H1 (cell line): ENCODE results near the gene GNAI1. TPM values are rescaled to one million over a fixed set of nuclear protein-coding genes. Genes with fewer than 3 reads are reported as not detected.

Source experiments
- CTCF ChIA-PET: fragments of 300-600 bp; sonication (Branson Sonifier 250); formaldehyde crosslinking; loops from one replicate; lab custom pipeline; 2021; ENCODE audit not compliant: partially characterized antibody; lab: Charles Lee
- POLR2A ChIA-PET: fragments of 300-600 bp; sonication (Branson Sonifier 250); formaldehyde crosslinking; loops from one replicate; lab custom pipeline; 2021; ENCODE audit warnings: inconsistent platforms; ENCODE audit not compliant: partially characterized antibody; lab: Charles Lee
- DNase-seq, 2 experiments: peaks; one replicate each; pipeline versions ENCODE4 v3.0.0 to v3.0.0-alpha.2; 2010 to 2022; ENCODE audit warnings: low spot score in 2 of 2, low read depth in 1 of 2, mixed read lengths in 1 of 2
- FAIRE-seq: peaks from 2 replicates; lab custom pipeline; 2011; peaks lifted over from hg19 to GRCh38; lab: Jason Lieb, UNC
- H2AFZ ChIP-seq: 2 replicates; pipeline ENCODE4 v1.8.1; 2012; ENCODE audit warnings: low read length, inconsistent platforms
- H2AK5ac ChIP-seq: 2 replicates; pipeline ENCODE4 v1.6.1; 2013; ENCODE audit warnings: low read depth, low read length
- H2BK120ac ChIP-seq: replicated peaks from 2 replicates; pipeline ENCODE3; 2013; ENCODE audit warnings: low read depth, low read length, inconsistent platforms
- H2BK12ac ChIP-seq: 2 replicates; pipeline ENCODE4 v1.6.1; 2013; ENCODE audit warnings: low read depth, low read length
- H2BK15ac ChIP-seq: 2 replicates; pipeline ENCODE4 v1.6.1; 2013; ENCODE audit warnings: low read length
- H2BK20ac ChIP-seq: 2 replicates; pipeline ENCODE4 v1.6.1; 2013; ENCODE audit warnings: low read length
- H2BK5ac ChIP-seq: 2 replicates; pipeline ENCODE4 v1.6.1; 2013; ENCODE audit warnings: low read depth, low read length
- H3K14ac ChIP-seq: 2 replicates; pipeline ENCODE4 v1.6.1; 2013; ENCODE audit warnings: inconsistent platforms; ENCODE audit not compliant: insufficient read length
- H3K18ac ChIP-seq: 2 replicates; pipeline ENCODE4 v1.6.1; 2013; ENCODE audit warnings: low read length; ENCODE audit errors: extremely low read depth
- H3K23ac ChIP-seq: 2 replicates; pipeline ENCODE4 v1.6.1; 2013; ENCODE audit warnings: inconsistent platforms; ENCODE audit not compliant: insufficient read length
- H3K23me2 ChIP-seq: 2 replicates; pipeline ENCODE4 v1.6.1; 2013; ENCODE audit warnings: low read depth, low read length
- H3K27ac ChIP-seq: 2 replicates; pipeline ENCODE4 v1.6.1; 2011; ENCODE audit warnings: low read depth, low read length, inconsistent platforms
- H3K27me3 ChIP-seq, 4 experiments: replicated peaks in 1 of 4; 1 replicate in 1 of 4; 2 replicates in 3 of 4; pipeline versions ENCODE4 v1.6.1 to v1.8.1; 2011 to 2013; ENCODE audit warnings: low read length in 3 of 4, mild to moderate bottlenecking in 3 of 4, inconsistent platforms in 2 of 4, mixed read lengths in 2 of 4, moderate library complexity in 1 of 4; ENCODE audit not compliant: control insufficient read depth in 3 of 4, insufficient read depth in 3 of 4; ENCODE audit errors: extremely low read depth in 1 of 4
- H3K36me3 ChIP-seq, 4 experiments: 2 replicates each; pipeline versions ENCODE4 v1.6.1 to v1.8.1; 2011 to 2013; ENCODE audit warnings: mild to moderate bottlenecking in 4 of 4, low read length in 3 of 4, moderate library complexity in 2 of 4, control low read depth in 1 of 4, inconsistent platforms in 1 of 4; ENCODE audit not compliant: insufficient read depth in 4 of 4, control insufficient read depth in 2 of 4
- H3K4ac ChIP-seq: replicated peaks from 2 replicates; pipeline ENCODE3; 2013; ENCODE audit warnings: low read length, low read depth, mixed read lengths, inconsistent platforms; ENCODE audit not compliant: insufficient read length
- H3K4me1 ChIP-seq, 4 experiments: replicated peaks in 1 of 4; 1 replicate in 1 of 4; 2 replicates in 3 of 4; pipeline versions ENCODE4 v1.6.1 to v1.8.1; 2011 to 2013; ENCODE audit warnings: low read length in 3 of 4, inconsistent platforms in 2 of 4, mixed read lengths in 1 of 4; ENCODE audit not compliant: insufficient read depth in 4 of 4, control insufficient read depth in 3 of 4
- H3K4me2 ChIP-seq, 2 experiments: 2 replicates each; pipeline versions ENCODE4 v1.6.1 to v1.8.1; 2011 to 2013; ENCODE audit warnings: low read depth in 2 of 2, low read length in 2 of 2, control low read depth in 1 of 2, inconsistent platforms in 1 of 2, mild to moderate bottlenecking in 1 of 2; ENCODE audit not compliant: insufficient read depth in 1 of 2
- H3K4me3 ChIP-seq, 4 experiments: fragments of 200-600, 300-600 bp in 1 of 4; sonication (generic), shearing (Covaris generic), sonication (Bioruptor Twin) in 1 of 4; 2 replicates each; pipeline versions ENCODE4 v1.5.1 to v1.8.1; 2011 to 2016; ENCODE audit warnings: low read length in 4 of 4, low read depth in 3 of 4, control low read depth in 2 of 4, inconsistent platforms in 2 of 4, mild to moderate bottlenecking in 2 of 4, mixed read lengths in 1 of 4, moderate library complexity in 1 of 4; ENCODE audit not compliant: insufficient read depth in 2 of 4; ENCODE audit errors: extremely low read depth in 1 of 4
- H3K56ac ChIP-seq: replicated peaks from 2 replicates; pipeline ENCODE3; 2013; ENCODE audit warnings: low read depth, mild to moderate bottlenecking, mixed read lengths, low read length, inconsistent platforms; ENCODE audit not compliant: insufficient read length
- H3K79me1 ChIP-seq: 2 replicates; pipeline ENCODE4 v1.6.1; 2013; ENCODE audit warnings: low read depth, low read length, control low read depth
- H3K79me2 ChIP-seq, 2 experiments: 2 replicates each; pipeline versions ENCODE4 v1.6.1 to v1.8.1; 2012 to 2013; ENCODE audit warnings: low read length in 2 of 2, mild to moderate bottlenecking in 2 of 2, inconsistent platforms in 1 of 2; ENCODE audit not compliant: insufficient read depth in 2 of 2, control insufficient read depth in 1 of 2
- H3K9ac ChIP-seq, 4 experiments: replicated peaks in 1 of 4; 1 replicate in 1 of 4; 2 replicates in 3 of 4; pipeline versions ENCODE4 v1.6.1 to v1.8.1; 2011 to 2013; ENCODE audit warnings: low read depth in 3 of 4, low read length in 3 of 4, control low read depth in 2 of 4, mild to moderate bottlenecking in 2 of 4, moderate library complexity in 2 of 4, inconsistent platforms in 1 of 4; ENCODE audit errors: extremely low read depth in 1 of 4
- H3K9me3 ChIP-seq, 2 experiments: 2 replicates each; pipeline versions ENCODE4 v1.6.1 to v1.8.1; 2012 to 2013; ENCODE audit warnings: mild to moderate bottlenecking in 2 of 2, moderate library complexity in 2 of 2, control low read depth in 1 of 2, inconsistent platforms in 1 of 2, low read depth in 1 of 2, low read length in 1 of 2, mixed read lengths in 1 of 2; ENCODE audit not compliant: insufficient read depth in 2 of 2
- H4K20me1 ChIP-seq, 2 experiments: replicated peaks in 1 of 2; 2 replicates each; pipeline versions ENCODE3 to v1.8.1; 2011 to 2013; ENCODE audit warnings: inconsistent platforms in 2 of 2, low read length in 2 of 2, mild to moderate bottlenecking in 1 of 2; ENCODE audit not compliant: insufficient read depth in 2 of 2, control insufficient read depth in 1 of 2
- H4K5ac ChIP-seq: 2 replicates; pipeline ENCODE4 v1.6.1; 2013; ENCODE audit warnings: low read length, low read depth, mixed read lengths, inconsistent platforms; ENCODE audit not compliant: insufficient read length
- H4K8ac ChIP-seq: 2 replicates; pipeline ENCODE4 v1.8.0; 2013; ENCODE audit warnings: mild to moderate bottlenecking, moderate library complexity, low read length, inconsistent platforms; ENCODE audit not compliant: insufficient read depth; ENCODE audit errors: extremely low read depth
- H4K91ac ChIP-seq: replicated peaks from 2 replicates; pipeline ENCODE3; 2013; ENCODE audit warnings: low read length, mixed read lengths, inconsistent platforms; ENCODE audit not compliant: insufficient read length
- BRCA1 ChIP-seq: IDR thresholded peaks from 2 replicates; pipeline ENCODE4 v1.6.1; 2012; ENCODE audit warnings: low read depth, low read length, improper control_type of control experiment
- CEBPB ChIP-seq: IDR thresholded peaks from 2 replicates; pipeline ENCODE4 v1.6.1; 2012; ENCODE audit warnings: low read depth, low read length
- CTBP2 ChIP-seq: IDR thresholded peaks from 2 replicates; pipeline ENCODE4 v1.7.0; 2011; ENCODE audit warnings: borderline replicate concordance, mild to moderate bottlenecking, moderate library complexity, mixed read lengths, low read length; ENCODE audit not compliant: insufficient read depth, insufficient read length
- E2F6 ChIP-seq: IDR thresholded peaks from 2 replicates; pipeline ENCODE4 v1.6.1; 2012; ENCODE audit warnings: inconsistent platforms
- EZH2 ChIP-seq: fragments of 200-600 bp; sonication (generic); IDR thresholded peaks from 2 replicates; pipeline ENCODE4 v1.7.1; 2012; ENCODE audit warnings: low read depth, mild to moderate bottlenecking, moderate library complexity, low read length, inconsistent platforms; ENCODE audit not compliant: severe bottlenecking
- KDM4A ChIP-seq: IDR thresholded peaks from one replicate; pipeline ENCODE4 v1.7.1; 2012; ENCODE audit warnings: low read depth, mild to moderate bottlenecking, moderate library complexity, low read length, inconsistent platforms; ENCODE audit not compliant: severe bottlenecking
- KDM5A ChIP-seq: fragments of 200-600 bp; IDR thresholded peaks from 2 replicates; pipeline ENCODE4 v1.7.1; 2012; ENCODE audit warnings: mild to moderate bottlenecking, low read length, inconsistent platforms, mixed read lengths
- SUZ12 ChIP-seq: fragments of 200-600 bp; sonication (generic); IDR thresholded peaks from 2 replicates; pipeline ENCODE4 v1.6.1; 2012; ENCODE audit warnings: mild to moderate bottlenecking, inconsistent platforms, low read length, moderate library complexity, mixed read lengths
- polyA plus RNA-seq, 7 experiments: library from polyadenylated mRNA; depleted of rRNA in 3 of 7; stranded (reverse) in 5 of 7; unstranded in 2 of 7; fragments of >200 nt in 5 of 7; fragments of 200-250 nt in 2 of 7; gene quantifications; 1 replicate in 5 of 7; 2 replicates in 1 of 7; 4 replicates in 1 of 7; pipeline versions ENCODE4 v1.2.1 to v1.2.3, GENCODE V29; 2011 to 2013; ENCODE audit warnings: missing spikeins in 2 of 7, mixed read lengths in 2 of 7
- total RNA-seq: library from RNA; stranded (reverse); fragmentation: NEBNext Ultra II Directional; extraction: Animal tissue kit (Norgen Biotek cat#: 25700); gene quantifications from 2 replicates; pipeline ENCODE4 v1.2.1, GENCODE V29; 2021
- TF ChIP-seq, protein P1 (sequence below): IDR thresholded peaks from 2 replicates; pipeline ENCODE4 v1.6.1; 2011; ENCODE audit warnings: low read length, improper control_type of control experiment

Gene GNAI1
- total and polyA plus RNA-seq, 2 of the 8 experiments (the other 6 are each of a cell fraction or from before 2014, with no cell fraction given) = 8.0 to 29.5 TPM

GRCh38 chr7:80225361-80225760 lies 90.7 kb downstream of the GNAI1 start:
- POLR2A ChIA-PET = no interaction called here
- CTCF ChIA-PET = interaction anchor here (0.7 to 2.0 kb wide), 6 partner anchors 8 to 129 kb away, joined by 3 to 8 read pairs (median 4); partner anchors contain the start of gene GNAI1
- Histone ChIP-seq H3K4me3 (no peak overlapping the region), H2AFZ (no peak overlapping the region), H3K79me1 (no peaks in the 10 kb centered on the region), H2BK5ac (no peak overlapping the region), H3K9me3 (no peaks in the 10 kb centered on the region), H3K4ac (no peak overlapping the region), H2BK12ac (no peak overlapping the region), H2BK20ac (no peak overlapping the region), H2BK120ac (no peak overlapping the region), H4K8ac (no peak overlapping the region), H3K27me3 (no peaks in the 10 kb centered on the region), H3K56ac (no peak overlapping the region), H3K23ac (no peak overlapping the region), H3K27ac (no peak overlapping the region), H3K36me3 (no peaks in the 10 kb centered on the region), H4K5ac (no peak overlapping the region), H3K18ac (no peak overlapping the region), H3K79me2 (no peaks in the 10 kb centered on the region), H4K91ac (no peak overlapping the region), H3K9ac (no peak overlapping the region), H3K14ac (no peak overlapping the region), H3K4me1 (peaks cover 0 to 5% (median 3%) of the 10 kb centered on the region in 4 experiments; a peak in 5 of 7 replicates), H2AK5ac (no peak overlapping the region), H2BK15ac (no peak overlapping the region), H3K23me2 (no peaks in the 10 kb centered on the region; the same call in 1 of the 2 replicates), H3K4me2 (no peak overlapping the region), H4K20me1 (no peaks in the 10 kb centered on the region)
- FAIRE-seq (no peak), DNase-seq (no peak)
- TF ChIP-seq CTBP2 (no peak), SUZ12 (no peak), BRCA1 (no peak), CEBPB (no peak), EZH2 (no peak), KDM4A (no peak), KDM5A (no peak), E2F6 (no peak)
- TF ChIP-seq, protein P1, sequence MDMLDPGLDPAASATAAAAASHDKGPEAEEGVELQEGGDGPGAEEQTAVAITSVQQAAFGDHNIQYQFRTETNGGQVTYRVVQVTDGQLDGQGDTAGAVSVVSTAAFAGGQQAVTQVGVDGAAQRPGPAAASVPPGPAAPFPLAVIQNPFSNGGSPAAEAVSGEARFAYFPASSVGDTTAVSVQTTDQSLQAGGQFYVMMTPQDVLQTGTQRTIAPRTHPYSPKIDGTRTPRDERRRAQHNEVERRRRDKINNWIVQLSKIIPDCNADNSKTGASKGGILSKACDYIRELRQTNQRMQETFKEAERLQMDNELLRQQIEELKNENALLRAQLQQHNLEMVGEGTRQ = no peak
